Measurements from ENCODE around the gene STARD10. TPM values are rescaled to one million over a fixed set of nuclear protein-coding genes. Genes with fewer than 3 reads are reported as not detected.

The STARD10 gene
- total and polyA plus RNA-seq, 8 donors, result 83.8 to 146 (median 114) TPM

DNA sequence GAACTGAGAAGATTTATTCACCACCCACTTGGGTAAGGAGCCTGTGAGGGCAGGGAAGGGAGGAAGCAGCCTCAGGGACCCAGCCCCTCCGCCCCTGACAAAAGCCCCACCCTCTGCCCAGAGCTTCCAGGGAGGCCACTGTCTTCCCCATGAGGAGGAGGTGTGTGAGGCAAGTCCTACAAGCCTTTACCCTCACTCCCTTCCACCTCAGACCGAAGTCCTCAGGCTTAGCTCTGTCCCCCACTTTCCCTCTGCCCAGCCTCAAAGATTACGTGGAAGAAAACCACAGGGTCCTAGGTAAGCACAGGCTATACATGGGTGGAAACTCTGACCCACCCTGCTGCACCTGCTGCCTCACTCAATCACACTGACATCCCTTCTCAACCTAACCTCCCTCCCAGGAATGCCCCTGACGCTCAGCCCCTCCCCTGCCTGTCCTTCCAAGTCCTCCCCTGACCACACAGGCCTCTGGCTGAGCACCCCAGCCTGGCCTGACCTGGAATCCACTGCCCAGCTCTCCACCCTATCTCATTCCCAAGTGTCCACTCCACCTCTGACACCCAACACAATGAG lies 38.0 kb downstream of the STARD10 start:
- TF ChIP-seq CTCF (IDR thresholded peaks at IDR 0.05), result no peak
- Histone ChIP-seq H3K9me3 (no peaks in the 10 kb centered on the region), H3K27ac (no peak overlapping the region), H3K27me3 (no peaks in the 10 kb centered on the region), H3K36me3 (peaks cover 0 to 26% of the 10 kb centered on the region in 2 donors), H3K4me3 (no peak overlapping the region), H3K4me1 (peaks cover 15 to 51% of the 10 kb centered on the region in 2 donors)
- peak in 1 of 4 donors; percentile 31 for DNase-seq
- ATAC-seq, result no peak
- intact Hi-C loops (cut with DNase I), result no loop called here

DNA sequence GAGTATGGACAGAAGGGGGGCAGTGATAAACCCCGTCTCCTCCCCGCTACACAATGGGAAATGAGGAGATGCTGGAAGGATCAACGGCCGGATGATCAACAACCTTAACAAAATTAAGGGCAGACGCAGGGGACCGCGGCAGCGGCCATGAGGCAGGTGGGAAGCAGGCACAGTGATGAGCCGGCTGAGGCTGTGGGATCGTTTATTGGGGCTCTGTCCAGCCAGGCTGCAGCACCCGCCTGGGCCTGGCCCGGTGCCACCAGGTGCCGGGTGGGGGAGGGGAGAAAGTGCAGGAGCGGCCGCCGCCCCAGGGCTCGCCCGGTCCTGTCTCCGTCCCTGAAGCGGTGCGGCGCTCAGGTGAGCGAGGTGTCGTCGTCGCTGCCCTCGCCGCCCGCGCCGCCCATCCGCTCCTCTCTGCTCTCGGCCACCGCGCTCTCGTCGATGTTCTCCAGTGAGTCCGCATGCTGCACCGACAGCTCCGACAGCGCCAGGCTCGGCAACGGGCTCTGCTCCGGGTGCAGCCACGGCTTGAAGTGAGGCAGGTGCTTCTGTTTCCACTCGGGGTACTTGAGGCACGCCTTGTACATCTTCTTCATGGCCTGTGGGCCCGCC lies 39.2 kb downstream of the STARD10 start:
- H3K27ac ChIP-seq, result no peak overlapping the region

GRCh38 chr11:72754149-72754543 lies 39.7 kb downstream of the STARD10 start:
- TF ChIP-seq CTCF (IDR thresholded peaks at IDR 0.05), result no peak
- Histone ChIP-seq H3K9me3 (no peaks in the 10 kb centered on the region), H3K4me3 (no peak overlapping the region), H3K27me3 (no peaks in the 10 kb centered on the region), H3K36me3 (peaks cover 0 to 26% of the 10 kb centered on the region in 2 donors), H3K27ac (no peak overlapping the region), H3K4me1 (peaks cover 17 to 47% of the 10 kb centered on the region in 2 donors)
- ATAC-seq (no peak), DNase-seq (no peak)
- intact Hi-C loops (cut with DNase I), result no loop called here

More for the DNA sequence above, 39.2 kb downstream of the STARD10 start:
- TF ChIP-seq CTCF (IDR thresholded peaks at IDR 0.05), result no peak
- H3K4me3 ChIP-seq, result no peak overlapping the region
- peaks cover 0 to 26% of the 10 kb centered on the region in 2 donors for H3K36me3 ChIP-seq
- intact Hi-C loops (cut with DNase I), result no loop called here
- no peak for ATAC-seq
- peaks cover 17 to 51% of the 10 kb centered on the region in 2 donors for H3K4me1 ChIP-seq
- no peaks in the 10 kb centered on the region for H3K27me3 ChIP-seq
- DNase-seq, result peak in 1 of 4 donors; percentile 76
- no peaks in the 10 kb centered on the region for H3K9me3 ChIP-seq

GRCh38 chr11:72753341-72754148 lies 40.3 kb downstream of the STARD10 start:
- Histone ChIP-seq H3K27me3 (no peaks in the 10 kb centered on the region), H3K4me3 (no peak overlapping the region), H3K4me1 (peaks cover 15 to 44% of the 10 kb centered on the region in 2 donors), H3K27ac (peak overlapping the region in 1 of 2 donors; percentile 87), H3K36me3 (peaks cover 0 to 21% of the 10 kb centered on the region in 2 donors), H3K9me3 (no peaks in the 10 kb centered on the region)
- ATAC-seq (no peak), DNase-seq (peak in 1 of 4 donors; percentile 53)
- peak in 1 of 2 donors; percentile 15 for TF ChIP-seq CTCF (IDR thresholded peaks at IDR 0.05)
- intact Hi-C loops (cut with DNase I), result no loop called here

Measured in left lung (tissue), 10 donors.